NCI-H2196 (cell line): ENCODE measurements around the gene SRP68.

Source experiments
- DNase-seq: peaks from one replicate; lab custom pipeline; 2025; ENCODE audit not compliant: unreplicated experiment; lab: John Stamatoyannopoulos, UW

Gene SRP68

GRCh38 chr17:76000755-76001521 is 71.4 kb downstream of the SRP68 start, which contains the start of gene CDK3:
Gene CDK3, plus strand, starts transcription at chr17:76000855. Its CDS starts 571 bp downstream, at chr17:76001426.
- DNase-seq: no peak

DNA sequence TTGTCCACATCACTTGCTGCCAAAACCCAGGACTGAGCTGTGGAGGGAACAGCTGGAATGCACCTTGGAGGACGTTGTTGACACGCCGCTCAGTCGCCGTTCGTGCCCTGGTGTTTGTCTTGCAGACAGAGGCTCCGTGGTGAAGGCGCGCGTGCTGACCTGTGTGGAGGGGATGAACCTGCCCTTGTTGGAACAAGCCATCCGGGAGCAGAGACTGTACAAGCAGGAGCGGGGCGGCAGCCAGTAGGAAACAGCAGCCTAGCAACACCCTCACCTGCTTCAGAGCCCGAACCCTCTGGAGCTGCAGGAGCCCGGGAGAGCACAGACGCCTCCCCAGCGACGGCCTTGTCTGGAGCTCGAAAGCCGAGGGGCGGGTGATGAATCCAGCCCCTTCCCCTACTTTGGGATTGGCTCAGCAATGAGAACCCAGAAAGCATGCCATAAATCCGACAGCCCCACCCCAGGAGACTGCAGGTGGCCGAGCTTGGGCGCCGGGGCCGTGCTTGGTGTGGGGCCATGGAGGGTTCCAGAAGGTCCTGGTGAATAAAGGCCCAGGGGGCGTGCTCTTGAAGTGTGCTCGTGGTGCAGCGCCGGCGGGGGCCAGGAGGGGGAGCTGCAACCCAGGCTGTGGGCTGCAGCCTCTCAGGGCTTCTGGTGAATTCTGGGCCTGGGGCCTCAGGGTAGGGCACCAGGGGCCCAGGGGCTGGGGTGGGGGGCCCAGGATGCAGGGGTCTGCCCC is 72.1 kb downstream of the SRP68 start:
- peak; percentile 68 for DNase-seq

- DNase-seq: no peak
Measured at GRCh38 chr17:75998327-75998795, 74.0 kb downstream of the SRP68 start.

GRCh38 chr17:75996665-75997590 is 75.4 kb downstream of the SRP68 start:
- no peak for DNase-seq

DNA sequence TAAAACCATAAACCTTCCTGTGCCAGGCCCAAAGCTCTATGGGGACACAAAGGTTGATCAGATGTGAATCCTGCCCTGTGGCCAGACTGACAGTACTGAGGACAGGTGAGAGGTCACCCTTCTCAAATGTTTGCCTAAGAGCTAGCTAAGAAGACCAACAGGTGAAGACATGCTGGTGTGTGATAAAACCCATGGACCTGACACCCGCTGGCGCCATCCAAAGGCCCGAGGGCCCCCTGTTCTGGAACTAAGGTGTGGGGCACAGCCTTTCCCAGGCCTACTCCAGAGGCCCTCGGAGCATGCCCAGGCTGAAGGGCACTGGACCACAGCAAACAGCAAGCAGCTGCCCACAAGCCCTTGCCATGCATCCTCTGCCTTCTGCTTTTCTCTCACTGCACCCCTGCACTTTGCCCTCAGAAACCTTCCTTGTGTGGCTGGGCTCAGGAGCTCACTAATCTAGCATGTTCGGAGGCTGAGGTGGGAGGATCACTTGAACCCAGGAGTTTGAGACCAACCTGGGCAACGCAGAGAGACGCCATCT is 76.9 kb downstream of the SRP68 start:
- DNase-seq: no peak

DNA sequence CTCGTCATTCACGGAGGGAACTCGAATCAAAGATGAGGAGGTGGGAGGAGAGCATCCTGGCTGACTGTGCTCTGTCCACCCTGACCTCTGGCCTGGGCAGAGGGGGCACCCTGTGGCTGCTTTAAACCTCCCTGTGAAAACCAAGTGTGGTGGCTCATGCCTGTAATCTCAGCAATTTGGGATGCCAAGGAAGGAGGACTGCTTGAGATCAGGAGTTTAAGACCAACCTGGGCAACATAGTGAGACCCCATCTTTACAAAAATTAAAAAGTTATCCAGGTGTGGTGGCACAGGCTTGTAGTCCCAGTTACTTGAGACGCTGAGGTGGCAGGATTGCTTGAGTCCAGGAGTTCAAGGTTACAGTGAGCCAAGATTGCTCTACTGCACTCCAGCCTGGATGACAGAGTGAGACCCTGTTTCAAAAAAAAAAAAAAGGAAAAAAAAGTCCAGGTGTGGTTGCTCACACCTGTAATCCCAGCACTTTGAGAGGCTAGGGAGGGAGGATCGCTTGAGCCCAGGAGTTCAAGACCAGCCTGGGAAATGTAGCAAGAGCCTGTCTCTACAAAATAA is 77.4 kb downstream of the SRP68 start:
- no peak for DNase-seq

DNA sequence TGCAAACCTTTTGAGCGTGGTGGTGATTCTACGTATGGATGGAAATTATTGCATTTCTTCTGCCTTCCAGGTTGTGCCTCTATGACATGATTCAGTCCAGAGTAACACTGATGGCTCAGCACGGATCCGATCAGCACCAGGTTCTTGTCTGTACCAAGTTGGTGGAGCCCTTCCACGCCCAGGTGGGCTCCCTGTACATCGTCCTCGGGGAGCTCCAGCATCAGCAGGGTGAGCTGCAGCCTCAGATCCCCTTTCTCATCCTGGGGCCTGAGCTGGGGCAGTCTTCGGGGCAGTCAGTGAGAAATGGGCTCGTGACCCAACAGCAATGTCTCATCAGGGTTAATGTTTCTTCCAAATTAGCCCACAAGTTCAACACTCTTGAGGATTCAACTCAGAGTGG is 80.9 kb downstream of the SRP68 start:
- DNase-seq: no peak
